Smooth muscle cell (in vitro differentiated cells): ENCODE measurements around the gene MEG3. TPM values are rescaled to one million over a fixed set of nuclear protein-coding genes. Genes with fewer than 3 reads are reported as not detected.
A peak's percentile ranks its signal among the peaks of the same experiment; 100 is the strongest.

Experiments
- DNase-seq: peaks from one replicate; lab custom pipeline; 2025; ENCODE audit not compliant: unreplicated experiment; lab: John Stamatoyannopoulos, UW
- H2AFZ ChIP-seq: fragments of 200-600 bp; sonication (generic); 2 replicates; pipeline ENCODE4 v1.6.0; 2016; ENCODE audit warnings: antibody characterized with exemption, low read depth, mild to moderate bottlenecking
- H3F3A ChIP-seq: fragments of 200-600 bp; sonication (generic); 2 replicates; pipeline ENCODE4 v1.6.0; 2017; ENCODE audit warnings: antibody characterized with exemption, low read depth
- H3K27ac ChIP-seq: fragments of 200-600 bp; sonication (generic); 2 replicates; pipeline ENCODE4 v1.5.1; 2016; ENCODE audit warnings: low read depth, mild to moderate bottlenecking
- H3K27me3 ChIP-seq: fragments of 200-600 bp; sonication (generic); 2 replicates; pipeline ENCODE4 v1.6.1; 2016; ENCODE audit warnings: low read depth, mild to moderate bottlenecking
- H3K36me3 ChIP-seq: fragments of 200-600 bp; sonication (generic); 2 replicates; pipeline ENCODE4 v1.5.1; 2016; ENCODE audit warnings: low read depth
- H3K4me1 ChIP-seq: fragments of 200-600 bp; sonication (generic); 2 replicates; pipeline ENCODE4 v1.5.1; 2016; ENCODE audit warnings: low read depth
- H3K4me2 ChIP-seq: fragments of 200-600 bp; sonication (generic); 2 replicates; pipeline ENCODE4 v1.6.0; 2016; ENCODE audit warnings: mild to moderate bottlenecking
- H3K4me3 ChIP-seq: fragments of 200-600 bp; sonication (generic); 2 replicates; pipeline ENCODE4 v1.5.1; 2016; ENCODE audit warnings: mild to moderate bottlenecking
- H3K79me2 ChIP-seq: fragments of 200-600 bp; sonication (generic); 2 replicates; pipeline ENCODE4 v1.6.0; 2016; ENCODE audit warnings: low read depth, mild to moderate bottlenecking
- H3K9ac ChIP-seq: fragments of 200-600 bp; sonication (generic); 2 replicates; pipeline ENCODE4 v1.6.0; 2016; ENCODE audit warnings: low read depth
- H3K9me3 ChIP-seq: fragments of 200-600 bp; sonication (generic); replicated peaks from 2 replicates; pipeline ENCODE4 v1.5.1; 2016; ENCODE audit warnings: low read depth
- H4K20me1 ChIP-seq: fragments of 200-600 bp; sonication (generic); 2 replicates; pipeline ENCODE4 v1.6.0; 2016; ENCODE audit warnings: low read depth
- WGBS: methylation state at CpG from one replicate; pipeline ENCODE4 v1.1.7; 2016; ENCODE audit warnings: low lambda C conversion rate; 5-methylcytosine and 5-hydroxymethylcytosine counted together
- polyA plus RNA-seq: library from polyadenylated mRNA; unstranded; fragments of >200 nt; fragmentation: Nextera tagmentation; extraction: Ambion mirVana; gene quantifications from 2 replicates; pipeline ENCODE4 v1.2.1, GENCODE V29; 2016
- total RNA-seq: library from RNA; depleted of rRNA; stranded (reverse); fragments of >200 nt; gene quantifications from 2 replicates; pipeline ENCODE4 v1.2.3, GENCODE V29; 2014
- TF ChIP-seq, protein P1 (sequence below): fragments of 200-600 bp; sonication (generic); IDR thresholded peaks from 2 replicates; pipeline ENCODE4 v1.5.1; 2017; ENCODE audit warnings: borderline replicate concordance, mild to moderate bottlenecking, antibody characterized with exemption; ENCODE audit not compliant: insufficient read depth, poor library complexity, severe bottlenecking

The MEG3 gene
- total and polyA plus RNA-seq, 2 experiments from 2014 or later = not detected

DNA sequence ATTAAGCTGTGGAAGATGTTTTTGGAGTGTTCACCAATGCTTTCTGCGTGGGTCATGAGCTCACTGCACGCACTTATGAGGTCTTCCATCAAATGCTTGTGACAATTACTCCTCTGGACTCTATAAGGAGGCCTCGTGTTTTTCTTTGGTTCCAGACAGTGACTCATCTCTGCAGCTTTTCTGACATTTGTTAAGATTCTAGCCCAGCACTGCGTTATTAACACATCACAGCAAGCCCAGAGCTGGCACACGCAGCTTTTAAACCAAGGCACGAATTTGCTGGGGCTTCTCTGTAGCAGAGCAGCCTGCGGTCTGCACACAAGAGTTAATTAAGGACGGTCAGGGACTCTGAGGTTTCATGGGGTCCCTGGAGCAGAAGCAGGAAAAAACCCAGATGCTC is 16.9 kb downstream of the MEG3 start:
- WGBS = 1% methylated on average over 8 of the region's 8 CpGs
- no peak overlapping the region for H2AFZ ChIP-seq

GRCh38 chr14:100844082-100844408 is 18.1 kb downstream of the MEG3 start:
- H3K4me3 ChIP-seq = no peak overlapping the region
- TF ChIP-seq, protein P1, sequence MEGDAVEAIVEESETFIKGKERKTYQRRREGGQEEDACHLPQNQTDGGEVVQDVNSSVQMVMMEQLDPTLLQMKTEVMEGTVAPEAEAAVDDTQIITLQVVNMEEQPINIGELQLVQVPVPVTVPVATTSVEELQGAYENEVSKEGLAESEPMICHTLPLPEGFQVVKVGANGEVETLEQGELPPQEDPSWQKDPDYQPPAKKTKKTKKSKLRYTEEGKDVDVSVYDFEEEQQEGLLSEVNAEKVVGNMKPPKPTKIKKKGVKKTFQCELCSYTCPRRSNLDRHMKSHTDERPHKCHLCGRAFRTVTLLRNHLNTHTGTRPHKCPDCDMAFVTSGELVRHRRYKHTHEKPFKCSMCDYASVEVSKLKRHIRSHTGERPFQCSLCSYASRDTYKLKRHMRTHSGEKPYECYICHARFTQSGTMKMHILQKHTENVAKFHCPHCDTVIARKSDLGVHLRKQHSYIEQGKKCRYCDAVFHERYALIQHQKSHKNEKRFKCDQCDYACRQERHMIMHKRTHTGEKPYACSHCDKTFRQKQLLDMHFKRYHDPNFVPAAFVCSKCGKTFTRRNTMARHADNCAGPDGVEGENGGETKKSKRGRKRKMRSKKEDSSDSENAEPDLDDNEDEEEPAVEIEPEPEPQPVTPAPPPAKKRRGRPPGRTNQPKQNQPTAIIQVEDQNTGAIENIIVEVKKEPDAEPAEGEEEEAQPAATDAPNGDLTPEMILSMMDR = no peak
- H3K4me1 ChIP-seq = peaks cover 50% of the 10 kb centered on the region
- no peak overlapping the region for H3K4me2 ChIP-seq
- H4K20me1 ChIP-seq = no peaks in the 10 kb centered on the region
- H3K9me3 ChIP-seq = no peaks in the 10 kb centered on the region
- 96% methylated on average over 4 of the region's 4 CpGs for WGBS
- peak overlapping the region; percentile 98 for H3K27ac ChIP-seq
- no peak overlapping the region for H2AFZ ChIP-seq
- H3K79me2 ChIP-seq = no peaks in the 10 kb centered on the region
- peaks cover 26% of the 10 kb centered on the region for H3F3A ChIP-seq
- DNase-seq = no peak
- no peaks in the 10 kb centered on the region for H3K36me3 ChIP-seq
- H3K9ac ChIP-seq = no peak overlapping the region
- H3K27me3 ChIP-seq = no peaks in the 10 kb centered on the region

More for the DNA sequence above, 16.9 kb downstream of the MEG3 start:
- Histone ChIP-seq H3K27me3 (no peaks in the 10 kb centered on the region), H3K36me3 (no peaks in the 10 kb centered on the region), H3K27ac (peak overlapping the region; percentile 98), H3K9me3 (no peaks in the 10 kb centered on the region), H3K9ac (peak overlapping the region; percentile 87), H3K4me1 (peaks cover 59% of the 10 kb centered on the region), H3K4me2 (peak overlapping the region; percentile 32), H3K79me2 (no peaks in the 10 kb centered on the region), H4K20me1 (no peaks in the 10 kb centered on the region), H3K4me3 (no peak overlapping the region), H3F3A (peaks cover 33% of the 10 kb centered on the region)
- TF ChIP-seq, protein P1 = no peak
- no peak for DNase-seq

DNA sequence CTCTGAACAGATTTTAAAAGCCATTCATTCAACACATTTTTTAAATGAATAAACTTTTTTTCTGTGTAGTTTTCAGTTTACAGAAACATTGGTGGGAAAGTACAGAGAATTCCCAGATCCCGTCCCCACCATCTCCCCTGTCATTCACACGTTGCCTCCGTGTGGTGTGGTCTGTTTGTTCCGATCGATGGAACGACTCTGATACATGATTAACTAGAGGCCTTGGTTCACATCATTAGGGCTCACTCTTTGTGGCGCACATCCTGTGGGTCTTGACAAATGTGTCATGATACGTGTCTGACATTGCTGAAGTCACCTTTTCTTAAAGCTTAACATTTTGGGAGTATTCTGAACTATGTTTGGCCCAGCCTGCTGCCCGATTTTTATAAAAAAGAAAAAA is 18.5 kb downstream of the MEG3 start:
- Histone ChIP-seq H3K4me3 (no peak overlapping the region), H3K4me1 (peaks cover 50% of the 10 kb centered on the region), H3K4me2 (no peak overlapping the region), H3K9ac (no peak overlapping the region), H4K20me1 (no peaks in the 10 kb centered on the region), H3K9me3 (no peaks in the 10 kb centered on the region), H2AFZ (no peak overlapping the region), H3F3A (peaks cover 30% of the 10 kb centered on the region), H3K36me3 (no peaks in the 10 kb centered on the region), H3K79me2 (no peaks in the 10 kb centered on the region), H3K27me3 (no peaks in the 10 kb centered on the region), H3K27ac (peak overlapping the region; percentile 98)
- no peak for DNase-seq
- TF ChIP-seq, protein P1 = no peak
- WGBS = 79% methylated on average over 9 of the region's 9 CpGs

DNA sequence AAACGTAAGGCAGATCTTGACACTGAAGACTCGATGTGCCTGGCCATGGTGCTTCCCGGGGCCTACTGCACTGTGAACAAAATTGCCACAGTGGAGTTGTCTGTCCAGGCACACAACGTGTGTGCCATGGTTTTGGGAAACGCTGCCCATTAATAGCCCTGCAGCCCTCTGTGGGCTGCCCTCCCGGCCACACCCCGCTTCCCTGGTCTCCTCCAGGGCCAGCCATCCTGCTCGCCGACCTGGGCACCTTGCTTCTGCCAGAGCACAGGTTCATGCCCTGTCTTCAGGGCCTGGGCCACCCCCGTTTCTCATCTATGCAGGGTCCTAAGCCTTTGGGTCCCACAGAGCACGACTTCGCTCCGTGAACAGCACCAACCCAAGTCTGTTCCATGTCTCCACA is 18.9 kb downstream of the MEG3 start:
- WGBS = 98% methylated on average over 13 of the region's 13 CpGs
- H3K4me3 ChIP-seq = no peak overlapping the region
- H3K4me1 ChIP-seq = peaks cover 48% of the 10 kb centered on the region
- H3F3A ChIP-seq = peaks cover 30% of the 10 kb centered on the region
- H3K27ac ChIP-seq = no peak overlapping the region
- H3K4me2 ChIP-seq = no peak overlapping the region
- no peak for DNase-seq
- no peaks in the 10 kb centered on the region for H3K27me3 ChIP-seq
- H3K9me3 ChIP-seq = no peaks in the 10 kb centered on the region
- H3K9ac ChIP-seq = no peak overlapping the region
- TF ChIP-seq, protein P1 = no peak
- H2AFZ ChIP-seq = no peak overlapping the region
- H4K20me1 ChIP-seq = no peaks in the 10 kb centered on the region
- no peaks in the 10 kb centered on the region for H3K79me2 ChIP-seq
- no peaks in the 10 kb centered on the region for H3K36me3 ChIP-seq
